GM18519 (cell line): Measurements from ENCODE around the gene TUNAR.

ENCODE experiments used
- ATAC-seq: cut with Tn5 transposase; IDR thresholded peaks from one replicate; pipeline ENCODE4 v1.9.1; 2021; ENCODE audit warnings: mild to moderate bottlenecking, moderate library complexity; ENCODE audit not compliant: unreplicated experiment, low FRiP score

The TUNAR gene

GRCh38 chr14:95871531-95871930 lies 5.1 kb upstream of the TUNAR start:
- no peak for ATAC-seq

GRCh38 chr14:95872777-95873176 lies 3.9 kb upstream of the TUNAR start:
- ATAC-seq = no peak

GRCh38 chr14:95875831-95876760 lies 536 bp upstream of the TUNAR start:
- no peak for ATAC-seq

- no peak for ATAC-seq
These were observed 1.0 kb downstream of the TUNAR start for GRCh38 chr14:95877633-95878032.

- no peak for ATAC-seq
These were observed 7.7 kb downstream of the TUNAR start for GRCh38 chr14:95884377-95884776.

GRCh38 chr14:95885278-95885677 lies 8.6 kb downstream of the TUNAR start:
- ATAC-seq = no peak

GRCh38 chr14:95885866-95886265 lies 9.2 kb downstream of the TUNAR start:
- ATAC-seq = no peak

GRCh38 chr14:95886366-95887056 lies 9.9 kb downstream of the TUNAR start:
- ATAC-seq = no peak

GRCh38 chr14:95887351-95887750 lies 10.7 kb downstream of the TUNAR start:
- no peak for ATAC-seq

- ATAC-seq = no peak
These were observed 12.8 kb downstream of the TUNAR start for GRCh38 chr14:95889236-95889979.

- no peak for ATAC-seq
These were observed 15.1 kb downstream of the TUNAR start for GRCh38 chr14:95891742-95892141.

- ATAC-seq = no peak
These were observed 15.5 kb downstream of the TUNAR start for GRCh38 chr14:95892142-95892541.

GRCh38 chr14:95895720-95896119 lies 19.1 kb downstream of the TUNAR start:
- no peak for ATAC-seq

- no peak for ATAC-seq
These were observed 20.0 kb downstream of the TUNAR start for GRCh38 chr14:95896498-95897135.

- no peak for ATAC-seq
These were observed 20.6 kb downstream of the TUNAR start for GRCh38 chr14:95897280-95897679.

- no peak for ATAC-seq
These were observed 24.4 kb downstream of the TUNAR start for GRCh38 chr14:95901054-95901453.

GRCh38 chr14:95902273-95902826 lies 25.7 kb downstream of the TUNAR start:
- no peak for ATAC-seq

- no peak for ATAC-seq
These were observed 26.5 kb downstream of the TUNAR start for GRCh38 chr14:95903165-95903564.

- no peak for ATAC-seq
These were observed 27.0 kb downstream of the TUNAR start for GRCh38 chr14:95903616-95904107.

- no peak for ATAC-seq
These were observed 30.0 kb downstream of the TUNAR start for GRCh38 chr14:95906591-95906990.
